K562 treated with DMSO at 1 percent for 48 hours (cell line): ENCODE results near the gene COL4A1. TPM values are rescaled to one million over a fixed set of nuclear protein-coding genes. Genes with fewer than 3 reads are reported as not detected.

Experiments used
- total RNA-seq: library from RNA; unstranded; fragments of 300-600 nt; gene quantifications from 2 replicates; pipeline ENCODE4 v1.2.3, GENCODE V29; 2022; ENCODE audit warnings: low replicate concordance; ENCODE audit errors: extremely low read depth

COL4A1 gene
- not detected in 2 replicates for total RNA-seq

GRCh38 chr13:110306960-110307766 is at the start of gene COL4A1, which contains the start of gene COL4A2:
Gene COL4A1, minus strand, starts transcription at chr13:110307157. Its CDS starts 130 bp downstream, at chr13:110307027.
Gene COL4A2, plus strand, starts transcription at chr13:110307284. Its CDS starts 620 bp downstream, at chr13:110307904.

Other genes starting within 250 kb of the COL4A1 start
- gene COL4A2, start 127 bp upstream of the COL4A1 start, total RNA-seq: not detected in 2 replicates